Lower leg skin (tissue), 4 donors: ENCODE data around the gene APBA1. TPM values are rescaled to one million over a fixed set of nuclear protein-coding genes. Genes with fewer than 3 reads are reported as not detected.
A peak's percentile ranks its signal among the peaks of the same experiment; 100 is the strongest.

Experiments used
- DNase-seq, 2 donors: peaks; one replicate each; pipeline ENCODE4 v3.0.0-alpha.2; 2019; ENCODE audit warnings: low spot score in 2 of 2
- H3K4me3 ChIP-seq: fragments of 200-600 bp; sonication (generic); 2 replicates; pipeline ENCODE4 v1.5.1; 2017; ENCODE audit warnings: mild to moderate bottlenecking, low read depth; ENCODE audit not compliant: poor library complexity, severe bottlenecking
- CTCF ChIP-seq, 3 donors: fragments of 450-650 bp; IDR thresholded peaks; one replicate each; pipeline ENCODE4 v1.5.1; 2016; ENCODE audit warnings: antibody characterized with exemption in 3 of 3, mild to moderate bottlenecking in 3 of 3, moderate library complexity in 2 of 3
- POLR2A ChIP-seq, 2 donors: fragments of 450-650 bp; IDR thresholded peaks; one replicate each; pipeline ENCODE4 v1.6.1; 2016 to 2017; ENCODE audit warnings: antibody characterized with exemption in 2 of 2, mild to moderate bottlenecking in 1 of 2, moderate library complexity in 1 of 2
- WGBS, 2 donors: methylation state at CpG; one replicate each; pipeline ENCODE4 v1.1.5; 2018; 5-methylcytosine and 5-hydroxymethylcytosine counted together
- intact Hi-C: fragments of 100-400 bp; cut with DNase I; formaldehyde crosslinking; loops from one replicate; pipeline ENCODE4 v1.15.0; 2023; ENCODE audit warnings: low total_unique reads
- total RNA-seq, 4 donors: library from RNA; depleted of rRNA; stranded (reverse); fragments of >200 nt; gene quantifications; one replicate each; pipeline ENCODE4 v1.1.0, GENCODE V29; 2016

APBA1 gene
- total RNA-seq, 4 donors from 2014 or later: 4.9 to 12.7 (median 8.7) TPM

- intact Hi-C loops: no loop called here
- no peak overlapping the region for H3K4me3 ChIP-seq
- no peak for DNase-seq
- WGBS, 2 donors: 87 to 92% methylated on average over 17 of the region's 17 CpGs
- TF ChIP-seq CTCF (IDR thresholded peaks at IDR 0.05) (no peak), POLR2A (IDR thresholded peaks at IDR 0.05) (no peak)
Observed at GRCh38 chr9:69425136-69425801, 246.9 kb downstream of the APBA1 start.

GRCh38 chr9:69421908-69422801 lies 250.0 kb downstream of the APBA1 start:
- no peak overlapping the region for H3K4me3 ChIP-seq
- WGBS, 2 donors: 52 to 54% methylated on average over 16 of the region's 16 CpGs
- intact Hi-C loops: no loop called here
- TF ChIP-seq POLR2A (IDR thresholded peaks at IDR 0.05): no peak
- TF ChIP-seq CTCF (IDR thresholded peaks at IDR 0.05): peak in 1 of 3 donors; percentile 44
- peak in 1 of 2 donors; percentile 44 for DNase-seq

- TF ChIP-seq POLR2A (IDR thresholded peaks at IDR 0.05) (no peak), CTCF (IDR thresholded peaks at IDR 0.05) (no peak)
- H3K4me3 ChIP-seq: no peak overlapping the region
- intact Hi-C loops: no loop called here
- DNase-seq: no peak
- 92 to 95% methylated on average over 10 of the region's 10 CpGs for WGBS, 2 donors
Observed at GRCh38 chr9:69420611-69421270, 251.4 kb downstream of the APBA1 start.

GRCh38 chr9:69412741-69413150 lies 259.4 kb downstream of the APBA1 start:
- H3K4me3 ChIP-seq: no peak overlapping the region
- TF ChIP-seq POLR2A (IDR thresholded peaks at IDR 0.05) (no peak), CTCF (IDR thresholded peaks at IDR 0.05) (no peak)
- intact Hi-C loops: no loop called here
- WGBS, 2 donors: 50 to 63% methylated on average over 20 of the region's 20 CpGs
- DNase-seq: no peak

- no peak overlapping the region for H3K4me3 ChIP-seq
- TF ChIP-seq POLR2A (IDR thresholded peaks at IDR 0.05) (no peak), CTCF (IDR thresholded peaks at IDR 0.05) (no peak)
- DNase-seq: no peak
- intact Hi-C loops: no loop called here
- 72 to 76% methylated on average over 48 to 50 of the region's 52 CpGs for WGBS, 2 donors
Observed at GRCh38 chr9:69411931-69412740, 260.0 kb downstream of the APBA1 start.
